HG03095 (cell line): ENCODE measurements around the gene SERPINB6.
"Not testable (repeated sequence)": the region's sequence is repeated elsewhere in the genome, so short reads cannot be mapped to it uniquely, and the experiment has no call there.

Source experiments
- ATAC-seq: cut with Tn5 transposase; IDR thresholded peaks from one replicate; pipeline ENCODE4 v1.9.1; 2021; ENCODE audit warnings: moderate library complexity; ENCODE audit not compliant: unreplicated experiment

Gene SERPINB6

GRCh38 chr6:2977799-2978590 lies 6.6 kb upstream of the SERPINB6 start:
- no peak for ATAC-seq

GRCh38 chr6:2977290-2977689 lies 5.9 kb upstream of the SERPINB6 start:
- no peak for ATAC-seq

GRCh38 chr6:2976571-2977085 lies 5.3 kb upstream of the SERPINB6 start:
- no peak for ATAC-seq

- no peak for ATAC-seq
These were observed 4.7 kb upstream of the SERPINB6 start for GRCh38 chr6:2976060-2976459.

- ATAC-seq = no peak
These were observed 2.3 kb upstream of the SERPINB6 start for GRCh38 chr6:2973676-2974075.

- ATAC-seq = not testable (repeated sequence)
These were observed 1.8 kb upstream of the SERPINB6 start for GRCh38 chr6:2973180-2973579.

- ATAC-seq = not testable (repeated sequence)
These were observed 1.3 kb upstream of the SERPINB6 start for GRCh38 chr6:2972685-2973084.

GRCh38 chr6:2972219-2972487 lies 786 bp upstream of the SERPINB6 start:
- not testable (repeated sequence) for ATAC-seq

- peak; percentile 58 for ATAC-seq
These were observed 481 bp downstream of the SERPINB6 start for GRCh38 chr6:2970753-2971419.

- ATAC-seq = no peak
These were observed 1.2 kb downstream of the SERPINB6 start for GRCh38 chr6:2970034-2970685.

- no peak for ATAC-seq
These were observed 1.8 kb downstream of the SERPINB6 start for GRCh38 chr6:2969549-2969948.

- no peak for ATAC-seq
These were observed 2.7 kb downstream of the SERPINB6 start for GRCh38 chr6:2968600-2969135.

- ATAC-seq = no peak
These were observed 3.4 kb downstream of the SERPINB6 start for GRCh38 chr6:2967936-2968335.

GRCh38 chr6:2966347-2966746 lies 5.0 kb downstream of the SERPINB6 start:
- no peak for ATAC-seq

GRCh38 chr6:2964793-2965505 lies 6.4 kb downstream of the SERPINB6 start:
- no peak for ATAC-seq

- ATAC-seq = no peak
These were observed 7.6 kb downstream of the SERPINB6 start for GRCh38 chr6:2963756-2964155.

GRCh38 chr6:2962636-2963035 lies 8.7 kb downstream of the SERPINB6 start:
- no peak for ATAC-seq

- no peak for ATAC-seq
These were observed 9.4 kb downstream of the SERPINB6 start for GRCh38 chr6:2962004-2962403.

- ATAC-seq = no peak
These were observed 9.9 kb downstream of the SERPINB6 start for GRCh38 chr6:2961506-2961905.

GRCh38 chr6:2960935-2961334 lies 10.4 kb downstream of the SERPINB6 start:
- ATAC-seq = no peak
